ENCODE data around the gene KRAS. TPM values are rescaled to one million over a fixed set of nuclear protein-coding genes. Genes with fewer than 3 reads are reported as not detected.

KRAS gene
- total RNA-seq, 2 donors from 2014 or later = 5.9 to 8.3 TPM

DNA sequence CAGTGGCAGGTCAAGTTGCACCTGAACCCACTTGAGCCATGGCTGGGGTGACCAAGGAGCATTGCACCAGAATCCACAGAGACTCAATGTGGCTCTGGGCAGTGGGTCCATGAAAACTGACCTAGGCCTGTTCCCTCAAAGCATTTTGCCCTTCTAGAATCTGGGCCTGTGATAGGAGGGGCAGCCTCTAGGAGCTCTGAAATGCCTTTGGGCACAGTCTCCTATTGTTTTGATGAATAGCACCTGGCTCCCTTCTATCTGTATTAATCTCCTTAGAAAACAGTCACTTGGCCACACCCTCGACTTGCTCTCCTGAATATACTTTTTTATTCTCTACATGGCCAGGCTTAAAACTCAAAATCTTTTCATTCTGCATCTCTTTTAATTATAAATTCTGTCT, 14.1 kb upstream of the KRAS start:
- 56 to 69% methylated on average over 1 of the region's 1 CpG for WGBS, 2 donors
- intact Hi-C loops (cut with DNase I) = no loop called here
- Histone ChIP-seq H3K36me3 (replicated peaks in 1 of 2; ENCODE audit: insufficient read depth in 1 of 2, low read depth in 2 of 2) (no peaks in the 10 kb centered on the region), H3K4me1 (no peaks in the 10 kb centered on the region), H3K27ac (no peak overlapping the region), H3K9me3 (no peaks in the 10 kb centered on the region), H3K27me3 (no peaks in the 10 kb centered on the region), H3K4me3 (no peak overlapping the region)
- TF ChIP-seq, protein P1, sequence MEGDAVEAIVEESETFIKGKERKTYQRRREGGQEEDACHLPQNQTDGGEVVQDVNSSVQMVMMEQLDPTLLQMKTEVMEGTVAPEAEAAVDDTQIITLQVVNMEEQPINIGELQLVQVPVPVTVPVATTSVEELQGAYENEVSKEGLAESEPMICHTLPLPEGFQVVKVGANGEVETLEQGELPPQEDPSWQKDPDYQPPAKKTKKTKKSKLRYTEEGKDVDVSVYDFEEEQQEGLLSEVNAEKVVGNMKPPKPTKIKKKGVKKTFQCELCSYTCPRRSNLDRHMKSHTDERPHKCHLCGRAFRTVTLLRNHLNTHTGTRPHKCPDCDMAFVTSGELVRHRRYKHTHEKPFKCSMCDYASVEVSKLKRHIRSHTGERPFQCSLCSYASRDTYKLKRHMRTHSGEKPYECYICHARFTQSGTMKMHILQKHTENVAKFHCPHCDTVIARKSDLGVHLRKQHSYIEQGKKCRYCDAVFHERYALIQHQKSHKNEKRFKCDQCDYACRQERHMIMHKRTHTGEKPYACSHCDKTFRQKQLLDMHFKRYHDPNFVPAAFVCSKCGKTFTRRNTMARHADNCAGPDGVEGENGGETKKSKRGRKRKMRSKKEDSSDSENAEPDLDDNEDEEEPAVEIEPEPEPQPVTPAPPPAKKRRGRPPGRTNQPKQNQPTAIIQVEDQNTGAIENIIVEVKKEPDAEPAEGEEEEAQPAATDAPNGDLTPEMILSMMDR (IDR thresholded peaks at IDR 0.05) = no peak
- no peak for TF ChIP-seq POLR2A (IDR thresholded peaks at IDR 0.05)
- ATAC-seq (no peak), DNase-seq (no peak)

DNA sequence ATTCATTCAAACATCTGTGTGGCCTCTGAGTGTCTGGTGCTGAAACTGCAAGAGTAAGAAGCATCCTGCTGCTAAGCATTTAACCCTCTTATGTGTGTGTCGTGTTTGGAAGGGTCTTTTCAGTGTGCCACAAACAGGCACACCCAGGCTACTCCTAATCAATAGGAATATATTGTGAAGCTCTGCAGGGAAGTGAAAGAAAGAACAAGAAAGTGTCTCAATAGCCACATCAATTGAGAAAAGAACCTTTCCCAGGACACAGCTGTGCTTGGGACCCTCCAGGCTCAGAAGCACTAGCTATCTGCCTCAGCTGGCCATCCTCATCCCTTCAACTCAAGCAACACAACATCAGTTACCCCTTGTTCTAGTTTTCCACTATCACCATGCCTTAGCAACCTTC, 13.4 kb upstream of the KRAS start:
- TF ChIP-seq, protein P1 (IDR thresholded peaks at IDR 0.05) = no peak
- TF ChIP-seq POLR2A (IDR thresholded peaks at IDR 0.05) = no peak
- DNase-seq = no peak
- Histone ChIP-seq H3K27me3 (no peaks in the 10 kb centered on the region), H3K36me3 (replicated peaks in 1 of 2; ENCODE audit: insufficient read depth in 1 of 2, low read depth in 2 of 2) (no peaks in the 10 kb centered on the region), H3K4me1 (no peaks in the 10 kb centered on the region), H3K4me3 (no peak overlapping the region), H3K9me3 (no peaks in the 10 kb centered on the region), H3K27ac (no peak overlapping the region)
- intact Hi-C loops (cut with DNase I) = no loop called here
- 23 to 71% methylated on average over 1 of the region's 1 CpG for WGBS, 2 donors
- no peak for ATAC-seq

DNA sequence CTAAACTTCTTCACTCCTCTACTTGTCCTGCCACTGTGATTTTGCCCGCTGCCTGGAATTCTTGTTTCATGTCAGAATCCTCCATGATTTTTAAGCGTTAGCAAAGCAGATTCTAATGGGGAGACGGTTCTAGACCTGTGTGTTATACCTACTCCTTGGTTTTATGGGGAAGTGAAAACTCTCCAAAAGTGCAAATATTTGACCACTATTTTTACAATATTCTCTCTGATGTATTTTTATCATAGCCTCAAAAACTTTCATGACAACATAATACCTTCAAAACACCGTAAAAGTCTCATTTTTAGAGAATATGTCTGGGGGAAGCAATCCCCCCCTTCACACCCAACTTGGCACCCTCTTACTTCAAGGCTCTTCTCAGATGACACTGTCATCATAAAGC, 12.9 kb upstream of the KRAS start:
- Histone ChIP-seq H3K4me1 (no peaks in the 10 kb centered on the region), H3K4me3 (no peak overlapping the region), H3K36me3 (replicated peaks in 1 of 2; ENCODE audit: insufficient read depth in 1 of 2, low read depth in 2 of 2) (no peaks in the 10 kb centered on the region), H3K27me3 (no peaks in the 10 kb centered on the region), H3K27ac (no peak overlapping the region), H3K9me3 (no peaks in the 10 kb centered on the region)
- ATAC-seq = no peak
- WGBS, 2 donors = 90 to 93% methylated on average over 4 of the region's 4 CpGs
- no peak for TF ChIP-seq POLR2A (IDR thresholded peaks at IDR 0.05)
- TF ChIP-seq, protein P1 (IDR thresholded peaks at IDR 0.05) = no peak
- intact Hi-C loops (cut with DNase I) = no loop called here
- no peak for DNase-seq

DNA sequence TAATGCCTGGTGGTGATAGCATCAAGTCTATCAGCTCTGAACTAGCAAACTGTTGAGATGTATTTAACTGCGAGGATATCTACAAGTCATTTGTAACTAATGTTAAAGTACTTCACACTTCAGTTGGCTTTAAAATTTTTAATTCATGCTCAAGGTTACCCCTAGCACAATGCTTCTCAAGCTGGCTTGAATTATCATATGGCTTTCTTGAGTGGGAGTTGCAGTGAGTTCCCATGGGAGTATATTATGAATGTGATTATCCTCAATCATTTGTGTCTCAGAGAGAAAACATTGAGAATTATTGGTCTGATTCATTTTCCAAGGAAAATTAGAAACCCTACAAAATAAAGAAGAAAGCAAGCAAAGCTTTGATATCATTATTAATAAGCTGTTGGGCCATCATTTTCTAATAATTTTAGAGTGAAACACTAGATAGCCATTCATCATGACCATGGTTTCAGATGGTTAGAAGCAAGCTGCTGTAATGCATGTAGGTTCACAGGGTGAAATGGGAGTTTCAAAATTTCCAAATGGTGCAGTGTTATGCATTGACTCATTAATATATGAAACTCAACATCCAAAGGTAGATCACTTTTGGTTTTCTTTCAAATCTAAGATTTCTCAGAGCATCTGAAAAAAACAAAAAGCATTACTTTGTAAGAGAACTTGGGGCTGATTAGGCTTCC, 11.8 kb upstream of the KRAS start:
- H3K36me3 ChIP-seq (replicated peaks in 1 of 2; ENCODE audit: insufficient read depth in 1 of 2, low read depth in 2 of 2) = no peaks in the 10 kb centered on the region
- peaks cover 5% of the 10 kb centered on the region for H3K4me1 ChIP-seq
- WGBS, 2 donors = 50 to 68% methylated on average over 1 of the region's 1 CpG
- intact Hi-C loops (cut with DNase I) = no loop called here
- H3K9me3 ChIP-seq = no peaks in the 10 kb centered on the region
- no peak overlapping the region for H3K4me3 ChIP-seq
- no peak overlapping the region for H3K27ac ChIP-seq
- DNase-seq (no peak), ATAC-seq (no peak)
- H3K27me3 ChIP-seq = no peaks in the 10 kb centered on the region
- TF ChIP-seq, protein P1 (IDR thresholded peaks at IDR 0.05) = no peak
- no peak for TF ChIP-seq POLR2A (IDR thresholded peaks at IDR 0.05)

All from body of pancreas (tissue), 4 donors.